ENCODE measurements around the gene SYT12. TPM values are rescaled to one million over a fixed set of nuclear protein-coding genes. Genes with fewer than 3 reads are reported as not detected.

SYT12 gene
- total and polyA plus RNA-seq, 2 donors (not counting 3 experiments of a cell fraction or from before 2014, with no cell fraction given), result not detected

DNA sequence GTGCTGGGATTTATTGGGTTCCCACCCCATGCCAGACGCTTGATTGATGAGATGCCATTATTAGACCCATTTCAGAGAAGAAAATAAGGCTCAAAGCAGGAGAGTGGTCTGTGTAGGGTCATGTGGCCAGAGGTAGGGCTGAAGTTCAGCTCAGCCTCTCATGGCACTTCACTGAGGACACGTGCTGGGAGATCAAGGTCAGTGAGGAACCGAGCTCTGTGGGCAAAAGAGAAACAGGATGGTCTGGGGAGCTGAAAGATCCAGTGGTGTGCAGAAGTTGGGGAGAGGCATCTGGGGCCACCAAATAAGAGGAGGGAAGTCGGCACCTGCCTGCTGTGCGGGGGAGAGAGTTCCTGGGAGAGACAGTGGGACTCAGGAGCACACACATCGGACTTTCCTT lies 53.3 kb downstream of the SYT12 start:
- Histone ChIP-seq H3K79me2 (ENCODE audit: control insufficient read depth, insufficient read depth, low read length) (no peaks in the 10 kb centered on the region), H3K36me3 (ENCODE audit: control insufficient read depth in 2 of 2, extremely low read depth in 1 of 2, insufficient read depth in 2 of 2, low read length in 2 of 2) (no peaks in the 10 kb centered on the region), H3K27me3 (ENCODE audit: control insufficient read depth in 2 of 2, insufficient read depth in 2 of 2, low read length in 2 of 2) (no peaks in the 10 kb centered on the region), H4K20me1 (replicated peaks; ENCODE audit: control insufficient read depth, extremely low read depth, insufficient read depth, low read length) (no peaks in the 10 kb centered on the region), H2AFZ (ENCODE audit: low read depth, low read length) (no peak overlapping the region), H3K9ac (replicated peaks; ENCODE audit: extremely low read depth, insufficient read depth, low read length) (no peak overlapping the region), H3K4me2 (ENCODE audit: insufficient read depth, low read length) (no peak overlapping the region), H3K4me1 (ENCODE audit: control insufficient read depth, extremely low read depth, insufficient read depth, low read length) (peaks cover 3% of the 10 kb centered on the region), H3K4me3 (replicated peaks in 1 of 3; ENCODE audit: insufficient read depth in 1 of 3, low read depth in 1 of 3, low read length in 3 of 3) (no peak overlapping the region), H3K27ac (ENCODE audit: insufficient read depth, low read depth, low read length) (no peak overlapping the region), H3K9me3 (replicated peaks; ENCODE audit: control insufficient read depth, insufficient read depth, low read length) (no peaks in the 10 kb centered on the region), H3K9me1 (replicated peaks; ENCODE audit: control insufficient read depth, extremely low read depth, insufficient read depth, low read length) (no peaks in the 10 kb centered on the region)
- intact Hi-C loops (cut with micrococcal nuclease), result no loop called here
- TF ChIP-seq POLR2A (IDR thresholded peaks at IDR 0.05; ENCODE audit: low read depth, low read length) (no peak), JUN (IDR thresholded peaks at IDR 0.05; ENCODE audit: borderline replicate concordance, insufficient read depth, insufficient read length, low read depth) (no peak), FOS (IDR thresholded peaks at IDR 0.05; ENCODE audit: borderline replicate concordance, insufficient read depth, low read length) (no peak), MYC (IDR thresholded peaks at IDR 0.05; ENCODE audit: low read depth, low read length) (no peak), GATA2 (IDR thresholded peaks at IDR 0.05; ENCODE audit: insufficient read depth, insufficient read length, low read depth, low read length) (no peak), EZH2 (IDR thresholded peaks at IDR 0.05; ENCODE audit: borderline replicate concordance, low read depth, low read length, severe bottlenecking) (no peak), POLR2AphosphoS5 (IDR thresholded peaks at IDR 0.05; ENCODE audit: insufficient read depth, low read depth, low read length) (no peak)
- TF ChIP-seq, protein P1, sequence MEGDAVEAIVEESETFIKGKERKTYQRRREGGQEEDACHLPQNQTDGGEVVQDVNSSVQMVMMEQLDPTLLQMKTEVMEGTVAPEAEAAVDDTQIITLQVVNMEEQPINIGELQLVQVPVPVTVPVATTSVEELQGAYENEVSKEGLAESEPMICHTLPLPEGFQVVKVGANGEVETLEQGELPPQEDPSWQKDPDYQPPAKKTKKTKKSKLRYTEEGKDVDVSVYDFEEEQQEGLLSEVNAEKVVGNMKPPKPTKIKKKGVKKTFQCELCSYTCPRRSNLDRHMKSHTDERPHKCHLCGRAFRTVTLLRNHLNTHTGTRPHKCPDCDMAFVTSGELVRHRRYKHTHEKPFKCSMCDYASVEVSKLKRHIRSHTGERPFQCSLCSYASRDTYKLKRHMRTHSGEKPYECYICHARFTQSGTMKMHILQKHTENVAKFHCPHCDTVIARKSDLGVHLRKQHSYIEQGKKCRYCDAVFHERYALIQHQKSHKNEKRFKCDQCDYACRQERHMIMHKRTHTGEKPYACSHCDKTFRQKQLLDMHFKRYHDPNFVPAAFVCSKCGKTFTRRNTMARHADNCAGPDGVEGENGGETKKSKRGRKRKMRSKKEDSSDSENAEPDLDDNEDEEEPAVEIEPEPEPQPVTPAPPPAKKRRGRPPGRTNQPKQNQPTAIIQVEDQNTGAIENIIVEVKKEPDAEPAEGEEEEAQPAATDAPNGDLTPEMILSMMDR (IDR thresholded peaks at IDR 0.05; ENCODE audit: extremely low read depth in 1 of 2, insufficient read depth in 1 of 2, low read depth in 1 of 2, low read length in 2 of 2), result no peak
- TF ChIP-seq, protein P2, sequence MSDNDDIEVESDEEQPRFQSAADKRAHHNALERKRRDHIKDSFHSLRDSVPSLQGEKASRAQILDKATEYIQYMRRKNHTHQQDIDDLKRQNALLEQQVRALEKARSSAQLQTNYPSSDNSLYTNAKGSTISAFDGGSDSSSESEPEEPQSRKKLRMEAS (IDR thresholded peaks at IDR 0.05; ENCODE audit: insufficient read depth, insufficient read length), result no peak
- DNase-seq (ENCODE audit: low read depth, low spot score) (no peak), FAIRE-seq (no peak)
- CTCF ChIA-PET, result interaction anchor here (0.8 to 2.1 kb wide), 2 partner anchors 21 to 22 kb away, joined by 3 to 6 read pairs; no protein-coding TSS in a partner anchor
- dilution Hi-C loops (cut with MboI; ENCODE audit: extremely low pct_ligation_motif_present, low sequenced_read_pairs), result no loop called here
- BruUV-seq (replicated peaks), result no TSS peak
- POLR2A ChIA-PET, result no interaction called here
